Epidermal melanocyte (primary cell): ENCODE measurements around the gene CLINT1.
"Not testable (repeated sequence)": the region's sequence is repeated elsewhere in the genome, so short reads cannot be mapped to it uniquely, and the experiment has no call there.

Experiments used
- DNase-seq: peaks from one replicate; pipeline ENCODE4 v3.0.0; 2011; ENCODE audit warnings: low spot score; ENCODE audit not compliant: insufficient read length

CLINT1 gene

GRCh38 chr5:157862183-157862851 lies 3.4 kb upstream of the CLINT1 start:
- DNase-seq, result no peak

DNA sequence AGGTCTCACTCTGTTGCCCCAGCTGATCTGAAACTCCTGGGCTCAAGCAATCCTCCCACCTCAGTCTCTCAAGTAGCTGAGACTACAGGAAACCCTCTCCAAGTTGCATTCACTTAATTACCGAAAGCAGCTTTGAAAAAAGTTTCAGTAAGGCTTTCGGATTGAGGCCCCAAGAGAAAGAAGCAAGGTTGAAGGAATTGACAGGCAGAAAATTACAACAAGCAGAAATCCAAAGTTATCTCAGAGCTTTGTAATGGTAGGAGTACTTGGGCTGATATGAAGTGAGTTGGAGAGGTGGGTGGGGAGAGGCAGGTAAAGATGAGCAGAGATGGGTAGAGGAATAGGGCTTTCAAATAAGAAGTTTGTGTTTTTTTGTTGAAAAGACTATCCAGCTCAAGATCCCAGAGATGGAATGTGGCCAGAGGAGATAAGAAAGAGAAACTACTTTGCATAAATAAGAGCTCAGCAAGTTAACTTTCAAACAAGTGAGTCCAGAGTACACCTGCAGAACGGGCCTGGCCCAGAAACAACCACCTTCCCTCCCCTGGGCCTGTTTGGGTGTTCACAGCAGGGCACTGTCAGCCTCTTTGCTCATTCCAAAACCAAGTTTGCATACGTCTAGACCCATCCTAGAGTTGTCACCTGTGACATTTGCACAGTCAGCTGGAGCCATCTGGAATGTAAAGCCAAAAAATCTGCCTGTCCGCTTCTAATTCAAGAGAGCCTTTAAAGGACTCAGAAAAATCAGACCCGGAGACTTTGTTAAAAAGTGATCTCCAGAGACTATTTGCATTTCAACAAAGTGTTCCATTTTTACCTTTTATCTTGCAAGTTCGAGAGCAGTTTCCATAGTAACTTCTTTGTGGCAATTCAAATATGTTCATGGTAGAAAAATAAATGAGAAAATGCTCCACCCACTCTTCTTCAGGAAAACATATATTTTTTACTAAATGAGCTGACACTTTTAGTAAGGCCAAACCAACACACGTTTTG lies 2.2 kb upstream of the CLINT1 start:
- DNase-seq, result no peak

DNA sequence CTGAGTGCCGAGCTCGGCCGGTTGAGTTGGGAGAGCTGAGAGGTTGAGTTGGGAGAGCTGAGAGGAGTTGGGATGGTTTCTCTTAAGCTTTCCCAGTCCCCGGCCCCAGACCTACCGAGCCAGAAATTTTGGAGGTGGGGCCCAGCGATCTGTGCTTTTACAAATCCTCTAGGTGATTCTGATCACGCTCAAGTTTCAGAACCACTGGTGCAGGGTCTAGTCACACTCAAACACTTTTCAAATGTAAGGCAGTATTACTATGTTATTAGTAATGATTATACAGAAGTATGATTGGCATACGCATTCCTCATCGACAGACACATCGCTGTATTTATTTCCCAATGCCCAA lies 256 bp upstream of the CLINT1 start:
- no peak for DNase-seq

DNA sequence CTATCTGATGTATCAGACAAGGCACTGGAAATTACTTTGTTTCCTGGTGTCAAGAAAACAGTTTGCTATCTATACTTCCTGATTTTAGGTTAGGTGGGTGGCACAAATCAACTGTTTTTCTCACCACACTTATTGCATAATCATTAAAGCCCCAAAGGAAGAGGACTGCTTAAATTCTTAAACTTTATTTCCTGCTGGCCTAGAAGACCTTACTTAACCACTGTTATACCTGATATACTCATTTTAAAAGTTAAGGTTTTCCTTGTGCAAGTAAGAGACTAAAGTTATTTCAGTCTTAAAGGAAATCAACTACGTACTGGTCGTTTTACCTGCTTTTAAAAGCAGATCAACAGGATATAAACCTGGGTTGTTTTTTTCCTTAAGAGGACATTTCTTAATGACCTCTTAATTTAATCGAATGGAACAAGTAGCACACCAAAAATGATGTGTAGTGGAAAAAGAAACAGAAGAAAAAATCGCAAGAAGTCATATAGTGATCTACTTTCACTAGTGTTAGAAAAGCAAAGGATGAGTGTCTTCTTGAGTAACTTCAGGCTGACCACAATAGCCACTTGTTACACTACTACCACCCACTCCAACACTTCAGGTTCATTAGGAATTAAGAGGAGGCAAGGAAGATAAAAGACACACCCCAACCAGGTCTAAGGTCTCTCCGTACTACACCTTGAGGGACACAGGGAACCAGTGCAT lies 974 bp downstream of the CLINT1 start:
- no peak for DNase-seq

- no peak for DNase-seq
Observed at GRCh38 chr5:157855404-157855994, 3.4 kb downstream of the CLINT1 start.

- DNase-seq, result not testable (repeated sequence)
Observed at GRCh38 chr5:157853365-157853764, 5.6 kb downstream of the CLINT1 start.

- no peak for DNase-seq
Observed at GRCh38 chr5:157845914-157846598, 12.9 kb downstream of the CLINT1 start.

DNA sequence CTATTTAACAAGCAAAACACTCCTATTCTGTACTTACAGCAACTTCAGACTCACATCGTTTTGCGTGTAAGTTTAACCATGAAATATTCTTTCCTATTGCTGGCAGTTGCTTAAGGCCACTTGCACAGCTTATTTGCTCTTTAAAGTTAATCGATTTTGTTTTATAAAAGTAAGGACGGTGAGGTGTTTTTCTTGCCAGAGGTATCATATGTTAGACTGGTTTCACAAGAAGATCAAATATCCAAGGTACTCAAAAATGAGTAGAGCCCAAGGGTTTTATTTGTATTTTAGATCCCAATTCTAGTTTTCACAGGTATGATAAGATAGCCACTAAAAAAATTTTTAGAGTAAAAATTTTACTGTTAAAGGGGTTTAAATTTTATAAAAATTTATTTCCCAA lies 16.2 kb downstream of the CLINT1 start:
- DNase-seq, result no peak

- DNase-seq, result no peak
Observed at GRCh38 chr5:157842185-157842584, 16.8 kb downstream of the CLINT1 start.

DNA sequence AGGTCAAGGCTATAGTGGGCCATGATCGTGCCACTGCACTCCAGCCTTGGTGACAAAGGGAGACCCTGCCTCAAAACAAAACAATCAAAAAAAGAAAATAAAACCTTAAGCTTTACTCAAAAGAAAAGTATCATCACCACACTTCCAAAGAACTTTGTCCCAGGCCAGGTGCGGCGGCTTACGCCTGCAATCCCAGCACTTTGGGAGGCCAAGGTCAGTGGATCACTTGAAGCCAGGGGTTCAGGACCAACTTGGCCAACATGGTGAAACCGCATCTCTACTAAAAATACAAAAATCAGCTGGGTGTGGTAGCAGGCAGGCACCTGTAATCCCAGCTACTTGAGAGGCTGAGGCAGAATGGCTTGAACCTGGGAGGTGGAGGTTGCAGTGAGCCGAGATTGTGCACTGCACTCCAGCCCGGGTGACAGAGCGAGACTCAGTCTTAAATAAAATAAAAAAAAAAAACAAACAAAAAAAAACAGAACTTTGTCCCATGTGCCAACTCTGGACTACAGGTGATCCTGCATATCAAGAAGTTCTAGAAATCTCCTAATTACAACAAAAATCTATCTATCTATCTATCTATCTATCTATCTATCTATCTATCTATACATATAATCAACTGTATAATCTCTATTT lies 19.7 kb downstream of the CLINT1 start:
- no peak for DNase-seq

GRCh38 chr5:157836121-157836753 lies 22.7 kb downstream of the CLINT1 start:
- DNase-seq, result no peak

- DNase-seq, result no peak
Observed at GRCh38 chr5:157835041-157835440, 23.9 kb downstream of the CLINT1 start.

DNA sequence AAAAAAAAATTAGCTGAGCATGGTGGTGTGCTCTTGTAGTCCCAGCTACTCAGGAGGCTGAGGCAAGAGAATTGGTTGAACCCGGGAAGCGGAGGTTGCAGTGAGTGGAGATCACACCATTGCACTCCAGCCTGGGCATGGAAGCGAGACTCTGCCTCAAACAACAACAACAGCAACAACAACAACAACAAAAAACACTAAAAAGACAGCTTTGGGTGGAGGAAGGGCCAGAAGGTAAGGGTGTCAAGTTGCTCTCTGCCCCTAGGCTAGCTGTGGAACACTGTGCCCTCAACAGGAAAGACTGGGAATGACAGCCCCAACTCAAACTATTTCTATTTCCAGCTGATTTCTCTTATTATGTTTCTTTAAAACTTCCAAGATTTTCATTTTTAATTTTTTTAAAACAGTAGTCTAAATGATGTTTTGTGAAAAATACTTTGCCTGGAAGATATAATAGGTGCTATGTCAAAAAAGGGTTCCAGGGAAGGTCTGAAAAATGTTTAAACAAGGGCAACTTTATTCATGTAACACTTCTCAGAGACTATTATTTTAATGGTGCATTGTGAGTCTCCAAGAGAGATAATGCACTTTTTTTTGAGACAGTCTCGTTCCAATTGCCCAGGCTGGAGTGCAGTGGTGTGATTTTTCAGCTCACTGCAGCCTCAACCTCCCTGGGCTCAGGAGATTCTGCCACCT lies 29.9 kb downstream of the CLINT1 start:
- DNase-seq, result no peak

DNA sequence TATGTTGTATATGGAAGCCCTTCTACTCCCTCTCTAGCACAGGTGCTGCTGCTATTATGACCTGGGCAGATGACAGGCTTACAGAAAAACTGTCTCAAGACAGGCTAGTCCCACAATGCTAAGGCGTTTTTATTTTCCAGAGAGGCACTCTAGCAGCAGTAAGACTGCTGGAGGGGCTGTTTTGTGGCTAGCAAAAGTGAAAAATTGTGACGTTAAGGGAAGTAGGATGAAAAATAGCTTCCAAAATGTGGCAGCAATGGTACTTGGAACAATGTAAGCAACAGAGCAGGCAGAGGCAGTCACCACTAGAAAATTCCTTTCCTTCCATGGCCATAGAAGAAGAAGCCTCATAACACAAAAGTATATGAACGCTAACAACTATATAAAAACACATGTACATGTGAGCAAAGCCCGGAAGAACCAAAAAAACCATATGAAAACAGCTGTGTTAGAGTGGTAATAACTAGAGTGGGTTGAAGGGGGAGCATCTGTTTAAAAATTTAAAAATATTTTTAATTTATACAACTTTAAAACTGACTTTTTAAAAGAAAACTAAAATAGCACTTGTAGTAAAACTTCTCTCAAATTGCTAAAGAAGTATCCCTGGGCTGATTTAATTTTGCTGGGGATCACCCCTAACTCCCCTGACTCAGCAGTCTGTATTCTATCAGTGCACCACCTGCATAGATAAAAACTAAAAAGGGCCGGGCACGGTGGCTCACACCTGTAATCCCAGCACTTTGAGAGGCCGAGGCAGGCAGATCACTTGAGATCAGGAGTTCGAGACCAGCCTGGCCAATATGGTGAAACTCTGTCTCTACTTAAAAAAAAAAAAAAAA lies 30.6 kb downstream of the CLINT1 start:
- no peak for DNase-seq

DNA sequence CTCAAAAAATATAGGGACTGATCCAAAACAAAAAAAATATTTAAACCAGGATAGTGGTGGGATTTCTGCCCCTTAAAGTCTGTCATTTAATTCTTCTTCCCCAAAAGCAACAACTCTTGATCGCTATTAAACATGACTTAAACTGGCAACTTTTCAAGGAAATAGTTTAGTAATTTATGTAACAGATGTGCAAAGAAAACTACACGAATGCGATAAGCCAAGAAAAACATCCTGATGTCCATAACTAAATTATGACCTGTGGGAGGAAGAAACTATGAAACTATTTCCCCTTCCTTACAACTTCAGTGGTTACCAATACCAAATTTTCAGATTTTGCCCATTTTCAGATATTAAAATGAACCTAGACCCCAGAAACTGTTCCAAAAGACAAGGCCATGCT lies 31.5 kb downstream of the CLINT1 start:
- no peak for DNase-seq

- DNase-seq, result no peak
Observed at GRCh38 chr5:157823655-157824054, 35.3 kb downstream of the CLINT1 start.

DNA sequence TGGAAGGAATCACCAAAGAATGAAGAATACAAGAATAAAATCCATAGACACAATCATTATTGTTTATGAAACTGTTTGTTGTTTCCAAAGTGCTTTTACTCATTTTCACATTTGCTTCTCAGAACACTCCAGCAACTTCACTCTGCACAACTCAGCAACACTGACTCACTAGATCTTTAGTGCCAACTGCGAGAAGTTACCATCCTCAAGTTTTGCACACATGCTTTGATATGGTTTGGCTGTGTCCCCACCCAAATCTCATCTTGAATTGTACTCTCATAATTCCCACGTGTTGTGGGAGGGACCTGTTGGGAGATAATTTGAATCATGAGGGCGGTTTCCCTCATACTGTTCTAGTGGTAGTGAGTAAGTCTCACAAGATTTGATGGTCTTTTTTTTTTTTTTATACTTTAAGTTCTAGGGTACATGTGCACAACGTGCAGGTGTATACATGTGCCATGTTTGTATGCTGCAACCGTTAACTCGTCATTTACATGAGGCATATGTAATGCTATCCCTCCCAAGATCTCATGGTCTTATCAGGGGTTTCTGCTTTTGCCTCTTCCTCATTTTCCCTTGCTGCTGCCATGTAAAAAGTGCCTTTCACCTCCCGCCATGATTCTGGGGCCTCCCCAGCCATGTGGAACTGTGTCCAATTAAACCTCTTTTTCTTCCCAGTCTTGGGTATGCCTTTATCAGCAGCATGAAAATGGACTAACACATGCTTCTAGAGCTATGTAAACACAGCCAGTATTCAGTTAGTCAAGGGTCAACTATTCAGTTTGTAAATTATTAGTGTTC lies 36.9 kb downstream of the CLINT1 start:
- no peak for DNase-seq

GRCh38 chr5:157821405-157821804 lies 37.5 kb downstream of the CLINT1 start:
- DNase-seq, result no peak
